HG03571 (cell line): ENCODE data around the gene MEF2C.
"Not testable (repeated sequence)": the region's sequence is repeated elsewhere in the genome, so short reads cannot be mapped to it uniquely, and the experiment has no call there.

Source experiments
- ATAC-seq: cut with Tn5 transposase; IDR thresholded peaks from one replicate; pipeline ENCODE4 v1.9.1; 2021; ENCODE audit not compliant: unreplicated experiment

The MEF2C gene

GRCh38 chr5:88868468-88869068 lies 14.4 kb downstream of the MEF2C start:
- ATAC-seq: no peak

GRCh38 chr5:88867638-88868037 lies 15.3 kb downstream of the MEF2C start:
- ATAC-seq: no peak

DNA sequence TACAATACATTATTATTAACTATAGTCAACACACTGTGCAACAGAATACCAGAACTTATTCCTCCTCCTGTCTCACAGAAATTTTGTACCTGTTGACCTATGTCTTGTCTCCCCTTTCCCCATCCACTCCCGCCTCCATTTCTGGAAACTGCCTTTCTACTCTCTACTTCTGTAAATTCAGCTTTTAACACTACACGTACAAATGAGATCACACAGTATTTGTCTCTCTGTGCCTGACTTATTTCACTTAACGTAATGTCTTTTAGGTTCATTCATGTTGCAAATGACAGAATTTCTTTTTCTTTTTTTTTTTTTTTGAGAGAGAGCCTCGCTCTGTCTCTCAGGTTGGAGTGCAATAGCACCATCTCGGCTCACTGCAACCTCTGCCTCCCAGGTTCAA lies 19.5 kb downstream of the MEF2C start:
- no peak for ATAC-seq

DNA sequence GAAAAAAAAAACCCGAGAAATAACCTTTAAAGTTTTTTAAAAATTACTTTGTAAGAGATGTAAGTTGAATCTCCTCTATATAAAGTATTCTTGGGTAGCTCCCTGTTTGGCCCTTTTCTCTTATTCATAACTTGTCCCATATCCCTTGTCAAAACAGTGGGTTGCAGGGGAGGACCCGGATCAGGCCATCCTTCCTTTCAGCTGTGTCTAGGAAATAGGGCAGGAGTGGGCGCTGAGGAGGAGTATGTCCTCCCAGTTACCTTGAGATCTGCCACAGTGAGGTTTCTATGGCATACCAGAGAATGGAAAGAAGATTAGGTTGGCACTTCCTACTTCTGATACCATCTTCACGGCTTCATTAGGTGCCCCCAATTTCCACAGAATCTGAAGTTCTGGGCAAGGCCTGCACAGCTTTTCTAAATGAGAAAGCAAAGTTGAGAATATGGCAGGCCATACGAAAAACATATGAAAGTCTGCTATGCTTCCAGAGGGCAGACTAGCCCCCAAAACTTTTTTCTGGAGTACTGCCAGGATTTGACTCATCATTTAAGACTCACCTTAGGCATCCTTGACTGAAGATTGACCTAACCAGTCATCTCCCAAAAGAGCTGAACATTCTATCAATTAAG lies 20.3 kb downstream of the MEF2C start:
- no peak for ATAC-seq

DNA sequence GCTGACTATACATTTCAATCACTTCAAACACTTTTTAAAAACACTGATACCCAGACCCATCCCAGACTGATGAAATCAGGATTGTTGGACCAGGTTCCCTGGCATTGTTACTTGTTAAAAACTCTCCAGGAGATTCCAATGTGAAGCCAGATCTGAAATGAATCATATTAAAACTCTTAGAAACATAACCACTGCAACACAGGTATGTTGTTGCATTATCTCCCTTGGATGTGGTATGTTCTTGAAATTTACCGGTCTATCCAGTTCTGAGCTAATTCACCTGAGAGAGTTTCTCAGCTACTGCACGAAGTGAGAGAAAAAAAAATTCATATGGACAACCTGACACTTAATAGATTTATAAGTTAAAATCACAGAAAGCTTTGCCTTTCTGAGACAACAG lies 21.8 kb downstream of the MEF2C start:
- no peak for ATAC-seq

DNA sequence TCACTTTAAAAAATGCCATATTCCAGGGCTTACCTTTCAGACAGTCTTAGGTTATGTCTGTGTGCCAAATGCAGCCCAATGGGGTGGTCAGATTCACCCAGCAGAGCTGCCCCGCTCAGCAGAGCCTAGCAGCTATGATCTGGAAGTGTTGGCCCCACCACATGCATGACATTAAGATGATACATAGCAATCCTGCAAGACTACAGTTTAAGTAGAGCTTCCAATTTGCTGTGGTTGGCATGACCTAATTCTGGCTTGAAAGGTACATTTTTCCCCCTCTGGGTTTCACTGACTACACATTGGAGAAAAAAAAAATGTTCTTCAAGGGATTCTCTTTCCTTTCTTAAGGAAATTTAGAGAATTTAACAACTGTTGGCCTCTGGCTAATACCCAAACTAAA lies 22.5 kb downstream of the MEF2C start:
- ATAC-seq: no peak

DNA sequence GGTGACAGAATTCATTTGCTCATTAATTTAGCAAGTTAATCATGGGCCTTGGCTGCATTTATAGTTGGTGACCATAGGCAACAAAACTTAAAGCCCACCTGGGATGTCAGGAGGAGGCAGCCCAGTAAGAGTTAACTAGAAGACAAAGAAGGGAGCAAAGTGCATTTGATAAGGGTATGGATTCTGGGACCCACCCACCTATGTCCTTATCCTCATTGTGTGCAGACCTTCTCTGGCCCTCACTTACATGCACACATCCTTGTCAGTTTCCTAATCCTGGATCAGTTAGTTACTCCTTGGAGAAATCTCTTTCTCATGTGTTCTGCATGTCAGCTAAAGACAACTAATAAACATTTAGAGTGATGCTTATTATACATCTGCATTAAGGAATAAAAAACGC lies 24.6 kb downstream of the MEF2C start:
- no peak for ATAC-seq

- not testable (repeated sequence) for ATAC-seq
These were observed 26.6 kb downstream of the MEF2C start for GRCh38 chr5:88856381-88856780.

DNA sequence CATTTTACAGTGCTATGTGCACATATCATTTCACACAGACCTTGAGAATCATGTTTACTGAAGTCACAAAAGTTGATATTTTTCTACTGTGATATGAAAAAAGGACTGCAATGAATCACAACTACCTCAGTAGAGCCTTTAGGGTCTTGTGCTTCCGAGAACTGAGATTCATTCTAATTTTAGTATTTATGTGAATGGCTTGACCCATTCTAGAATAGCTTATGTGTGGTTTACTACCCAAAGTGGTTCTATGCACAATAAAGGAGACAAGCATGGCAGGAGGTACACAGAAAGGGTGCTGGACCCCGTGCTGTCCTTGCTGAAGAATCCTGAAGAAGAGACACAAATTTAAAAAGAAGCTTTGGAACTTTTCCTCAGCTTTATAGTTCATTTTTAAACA lies 28.2 kb downstream of the MEF2C start:
- no peak for ATAC-seq

- no peak for ATAC-seq
These were observed 35.6 kb downstream of the MEF2C start for GRCh38 chr5:88847420-88847819.

- ATAC-seq: no peak
These were observed 36.5 kb downstream of the MEF2C start for GRCh38 chr5:88846434-88846833.

GRCh38 chr5:88845081-88845697 lies 37.8 kb downstream of the MEF2C start:
- ATAC-seq: peak; percentile 76

- no peak for ATAC-seq
These were observed 40.2 kb downstream of the MEF2C start for GRCh38 chr5:88842784-88843183.

- ATAC-seq: no peak
These were observed 41.8 kb downstream of the MEF2C start for GRCh38 chr5:88841212-88841611.

- ATAC-seq: no peak
These were observed 42.5 kb downstream of the MEF2C start for GRCh38 chr5:88840495-88840894.

DNA sequence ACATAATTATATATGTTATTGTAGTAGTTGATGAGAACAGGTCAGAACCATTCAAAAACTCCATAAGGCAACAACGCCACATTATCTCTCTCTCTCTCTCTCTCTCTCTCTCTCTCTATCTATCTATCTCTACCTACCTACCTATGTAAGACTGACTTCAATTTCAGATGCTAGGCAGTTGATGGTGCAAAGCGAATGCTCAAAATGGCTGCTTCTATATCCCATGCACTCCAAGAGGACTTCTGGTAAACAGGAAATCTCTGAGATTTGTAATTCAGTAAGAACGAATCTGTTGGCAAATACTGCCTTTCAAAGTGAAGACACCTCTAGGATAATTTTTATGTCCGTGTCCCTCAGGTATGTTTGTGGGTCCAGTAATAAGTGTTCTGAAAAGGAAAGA lies 43.7 kb downstream of the MEF2C start:
- ATAC-seq: no peak

DNA sequence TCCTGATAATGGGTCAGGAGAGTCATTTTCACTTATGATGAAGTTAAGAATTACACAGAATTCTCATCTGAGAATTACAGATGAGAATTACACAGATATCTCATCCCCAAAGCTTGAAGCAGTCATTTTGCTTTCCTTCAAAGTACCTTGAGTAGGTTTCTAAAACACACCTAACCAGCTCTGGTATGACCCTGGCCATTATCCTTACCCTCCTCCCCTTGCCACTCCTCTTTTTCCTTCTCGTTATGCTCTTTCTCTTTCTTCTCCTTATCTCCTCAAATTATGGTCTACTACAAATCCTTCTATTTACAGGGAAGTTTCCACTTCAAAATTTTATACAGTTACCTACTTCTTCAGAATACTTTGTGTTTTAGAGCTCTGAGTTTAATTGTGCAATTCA lies 44.5 kb downstream of the MEF2C start:
- no peak for ATAC-seq

- no peak for ATAC-seq
These were observed 45.2 kb downstream of the MEF2C start for GRCh38 chr5:88837817-88838216.

GRCh38 chr5:88837222-88837621 lies 45.8 kb downstream of the MEF2C start:
- ATAC-seq: no peak

DNA sequence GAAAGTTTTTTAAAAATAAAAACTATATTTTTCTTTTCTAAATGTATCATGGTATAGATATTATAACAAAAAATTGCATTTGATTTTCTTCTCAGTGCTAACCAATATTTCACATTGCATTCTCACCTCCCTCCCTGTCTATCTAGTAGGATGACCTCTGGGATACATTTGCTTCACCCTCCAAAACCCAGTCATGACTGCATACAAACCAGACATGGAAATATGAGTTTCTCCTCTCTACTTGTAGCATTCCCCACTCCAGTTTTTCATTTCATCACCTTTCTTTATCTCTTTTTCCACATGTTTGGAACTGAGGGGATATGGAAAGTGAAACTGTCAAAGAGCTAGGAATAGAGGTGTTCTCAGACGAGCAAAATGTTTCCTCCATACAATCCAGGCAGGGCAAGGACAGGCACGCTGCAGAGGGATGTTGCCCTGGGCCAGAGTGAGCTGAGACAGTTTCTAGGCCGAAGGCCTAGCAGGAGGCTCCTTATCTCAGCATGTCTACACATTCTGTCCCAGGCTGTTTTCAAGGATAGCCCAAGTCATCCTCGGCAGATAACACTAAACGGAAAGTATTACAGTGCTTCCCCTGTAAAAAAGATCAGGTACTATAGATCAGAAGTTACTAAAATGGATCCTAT lies 46.7 kb downstream of the MEF2C start:
- no peak for ATAC-seq

DNA sequence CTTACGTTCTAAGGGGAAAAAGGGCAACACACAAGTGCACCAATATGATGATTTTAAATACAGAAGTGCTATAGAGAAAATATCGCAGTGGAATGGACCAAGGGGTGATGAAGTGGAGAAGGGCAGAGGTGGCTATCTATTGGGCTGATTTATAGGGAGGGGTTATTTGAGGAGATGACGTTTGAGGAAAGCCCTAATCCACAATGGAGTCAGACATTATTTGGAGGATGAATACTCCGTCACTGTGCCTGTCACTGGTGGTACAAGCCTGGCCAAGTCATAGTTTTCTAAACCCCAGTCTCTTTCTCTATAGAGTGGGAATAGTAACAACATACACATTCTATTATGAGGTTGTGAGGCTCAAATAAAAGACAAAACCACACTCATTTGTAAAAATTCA lies 48.5 kb downstream of the MEF2C start:
- ATAC-seq: no peak

DNA sequence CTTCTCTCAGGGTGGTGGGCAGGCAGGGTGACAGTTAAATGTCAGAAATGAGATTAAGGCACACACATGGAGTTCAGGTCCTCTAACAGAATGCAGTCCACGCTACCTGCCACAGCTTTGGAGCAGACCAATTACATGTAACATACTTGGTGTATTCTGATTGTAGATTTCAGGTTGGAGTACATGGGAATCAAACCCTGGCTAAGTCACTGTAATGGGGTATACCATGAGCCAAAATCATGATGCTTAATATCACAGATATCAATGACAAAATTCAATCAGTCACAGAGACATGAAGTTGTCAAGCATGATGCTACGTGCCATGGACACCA lies 48.9 kb downstream of the MEF2C start:
- ATAC-seq: no peak
